Retinal pigment epithelial cell (primary cell): Measurements from ENCODE around the gene PLXNA2.

Experiments
- DNase-seq: peaks from one replicate; pipeline ENCODE4 v3.0.0-alpha.2; 2010; ENCODE audit warnings: low read depth
- H3K4me3 ChIP-seq: 2 replicates; pipeline ENCODE4 v1.5.1; 2011; ENCODE audit warnings: mild to moderate bottlenecking, low read length, control low read depth, moderate library complexity
- CTCF ChIP-seq: conservative IDR thresholded peaks from 2 replicates; pipeline ENCODE4 v1.5.1; 2011; ENCODE audit warnings: low read depth, low read length, control low read depth, inconsistent platforms

Gene PLXNA2

GRCh38 chr1:208074353-208074752 lies 169.8 kb downstream of the PLXNA2 start:
- H3K4me3 ChIP-seq = no peak overlapping the region
- no peak for TF ChIP-seq CTCF
- no peak for DNase-seq

- TF ChIP-seq CTCF = no peak
- H3K4me3 ChIP-seq = no peak overlapping the region
- DNase-seq = no peak
These were observed 172.7 kb downstream of the PLXNA2 start for GRCh38 chr1:208071435-208072031.

GRCh38 chr1:208069908-208070307 lies 174.3 kb downstream of the PLXNA2 start:
- no peak for TF ChIP-seq CTCF
- no peak overlapping the region for H3K4me3 ChIP-seq
- no peak for DNase-seq

GRCh38 chr1:208069317-208069716 lies 174.9 kb downstream of the PLXNA2 start:
- no peak for DNase-seq
- TF ChIP-seq CTCF = no peak
- H3K4me3 ChIP-seq = no peak overlapping the region

- TF ChIP-seq CTCF = no peak
- H3K4me3 ChIP-seq = no peak overlapping the region
- no peak for DNase-seq
These were observed 175.3 kb downstream of the PLXNA2 start for GRCh38 chr1:208068908-208069307.

- DNase-seq = no peak
- TF ChIP-seq CTCF = no peak
- no peak overlapping the region for H3K4me3 ChIP-seq
These were observed 175.8 kb downstream of the PLXNA2 start for GRCh38 chr1:208068407-208068806.

- DNase-seq = no peak
- no peak for TF ChIP-seq CTCF
- H3K4me3 ChIP-seq = no peak overlapping the region
These were observed 177.6 kb downstream of the PLXNA2 start for GRCh38 chr1:208066583-208066982.
